Suppressor macrophage (primary cell): ENCODE measurements around the gene MYO9B.
A peak's percentile ranks its signal among the peaks of the same experiment; 100 is the strongest.

Experiments used
- DNase-seq, 4 experiments: peaks; one replicate each; pipeline ENCODE4 v3.0.0-alpha.2; 2020 to 2022

The MYO9B gene

DNA sequence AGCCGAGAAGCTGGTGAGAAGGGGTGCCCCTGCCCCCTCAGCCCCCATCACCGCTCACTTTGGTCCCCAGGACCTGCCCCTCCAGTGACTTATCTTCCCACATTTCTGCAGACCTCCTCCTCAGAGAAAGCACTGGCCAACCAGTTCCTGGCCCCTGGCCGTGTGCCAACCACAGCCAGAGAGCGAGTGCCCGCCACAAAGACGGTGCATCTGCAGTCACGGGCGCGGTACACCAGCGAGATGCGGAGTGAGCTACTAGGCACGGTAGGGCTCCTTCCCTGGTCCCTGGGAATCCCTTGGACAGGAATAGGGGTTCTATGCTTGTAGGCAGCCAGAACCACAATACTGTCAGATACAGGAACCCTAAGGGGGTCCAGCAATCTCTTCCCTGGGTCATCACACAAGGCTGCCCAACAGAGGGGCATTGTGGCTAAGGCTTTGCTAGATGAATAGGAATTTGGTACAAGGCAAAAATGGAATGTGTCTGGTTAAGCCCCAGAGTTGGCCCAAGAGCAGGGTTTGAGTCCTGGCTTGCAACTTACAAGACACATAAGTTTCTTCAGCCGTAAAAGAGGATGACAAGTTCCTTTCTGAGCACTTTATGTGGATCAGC lies 140.6 kb downstream of the MYO9B start:
- no peak for DNase-seq

DNA sequence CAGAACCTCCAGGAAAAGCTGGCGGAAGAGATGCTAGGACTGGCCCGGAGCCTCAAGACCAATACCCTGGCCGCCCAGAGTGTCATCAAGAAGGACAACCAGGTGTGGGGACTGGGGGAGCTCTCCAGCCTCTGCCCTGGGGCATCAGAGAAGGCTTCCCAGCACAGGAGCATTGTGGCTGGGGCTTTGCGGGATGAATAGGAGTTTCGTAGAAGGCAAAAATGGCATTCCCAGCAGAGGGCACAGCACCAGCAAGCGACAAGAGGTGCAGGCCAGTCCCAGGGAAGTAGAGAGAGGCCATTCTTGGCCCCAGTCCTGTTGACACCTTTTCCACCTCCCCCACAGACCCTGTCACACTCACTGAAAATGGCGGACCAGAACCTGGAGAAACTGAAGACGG lies 143.7 kb downstream of the MYO9B start:
- no peak for DNase-seq

DNA sequence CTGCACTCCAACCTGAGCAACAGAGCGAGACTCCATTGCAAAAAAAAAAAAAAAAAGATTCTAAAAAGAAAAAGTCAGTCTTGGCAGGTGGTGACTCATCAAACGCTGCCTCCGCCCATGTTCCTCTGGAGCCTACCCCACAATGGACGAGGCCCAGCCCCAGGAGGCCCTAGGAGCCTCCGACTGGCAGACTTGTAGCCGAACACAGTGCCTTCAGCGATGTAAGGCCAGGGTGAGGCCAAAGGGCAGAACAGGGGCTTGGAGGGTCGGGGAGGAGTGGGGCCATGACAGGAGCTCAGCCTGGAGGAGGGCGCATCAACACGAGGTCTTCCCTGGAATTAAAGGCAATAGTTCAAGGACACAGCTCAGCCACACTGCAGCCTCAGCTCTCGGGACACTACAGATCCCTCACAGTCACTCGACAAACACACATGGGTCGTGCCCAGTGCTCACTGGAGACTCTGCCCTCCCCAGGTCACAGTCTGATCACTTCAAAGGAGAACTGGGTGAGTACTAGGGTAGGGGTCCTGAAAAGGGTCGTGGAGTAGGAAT lies 144.7 kb downstream of the MYO9B start:
- peak in 3 of 4 experiments; percentile 48 to 57 (median 51) for DNase-seq

DNA sequence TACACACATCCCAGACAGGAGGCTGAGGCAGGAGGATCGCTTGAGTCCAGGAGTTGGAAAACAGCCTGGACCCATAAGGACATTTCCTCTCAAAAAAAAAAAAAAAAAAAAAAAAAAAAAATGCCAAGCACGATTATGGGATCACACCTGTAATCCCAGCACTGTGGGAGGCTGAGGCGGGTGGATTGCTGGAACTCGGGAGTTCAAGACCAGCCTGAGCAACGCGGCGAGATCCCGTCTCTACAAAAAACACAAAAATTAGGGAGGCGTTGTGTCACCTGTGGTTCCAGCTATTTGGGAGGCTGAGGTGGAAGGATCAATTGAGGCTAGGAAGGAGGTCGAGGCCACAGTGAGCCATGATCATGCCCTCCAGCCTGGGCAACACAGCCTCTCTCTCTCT lies 149.5 kb downstream of the MYO9B start:
- no peak for DNase-seq

DNA sequence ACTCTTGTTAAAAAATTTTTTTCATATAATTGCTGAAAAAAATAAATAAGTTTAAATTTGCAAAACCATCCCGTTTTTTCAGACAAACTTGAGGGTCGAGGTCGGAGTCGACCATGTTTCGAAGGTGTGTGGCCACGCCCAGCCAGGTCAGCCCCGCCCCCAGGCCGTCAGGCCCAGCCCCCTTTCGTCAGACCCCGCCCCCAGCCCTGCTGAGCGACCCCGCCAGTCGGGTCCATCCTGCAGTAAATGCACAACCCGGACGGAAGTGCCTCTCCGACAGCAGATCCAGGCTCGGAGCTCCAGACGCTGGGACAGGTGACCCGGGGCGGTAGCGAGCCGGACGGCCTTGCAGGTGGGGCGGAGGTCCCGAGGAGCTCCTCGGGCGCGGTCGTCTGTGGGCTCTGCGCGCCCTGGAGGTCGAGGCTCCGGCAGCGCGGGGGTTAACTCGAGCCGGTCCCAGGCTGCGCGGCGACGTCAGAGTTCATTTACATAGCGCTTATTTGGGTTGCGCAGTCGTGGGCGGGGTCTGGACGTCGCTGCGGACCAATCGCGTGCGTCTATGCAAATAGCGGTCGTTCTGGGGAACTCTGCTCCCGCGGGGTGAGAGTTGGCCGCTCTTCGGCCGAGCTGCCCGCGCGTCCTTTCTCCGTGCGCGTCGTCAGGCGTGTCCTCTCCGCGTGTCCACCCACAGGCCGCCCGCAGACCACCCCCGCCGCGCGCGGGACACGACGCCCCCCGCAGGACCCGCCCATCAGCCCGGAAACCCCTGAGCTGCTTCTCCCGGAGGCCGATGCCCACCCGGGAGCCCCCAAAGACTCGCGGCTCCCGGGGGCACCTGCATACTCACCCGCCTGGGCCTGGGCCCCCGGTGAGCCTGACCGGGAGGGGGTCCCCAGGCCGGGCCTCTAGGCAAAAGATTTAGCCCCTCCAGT lies 150.7 kb downstream of the MYO9B start, which contains the start of gene OCEL1:
TSS of gene OCEL1 (plus strand) at position 225 of the 932 bp plus-strand sequence. CDS start at position 247, 22 bp downstream.
- DNase-seq, result peak; percentile 100

DNA sequence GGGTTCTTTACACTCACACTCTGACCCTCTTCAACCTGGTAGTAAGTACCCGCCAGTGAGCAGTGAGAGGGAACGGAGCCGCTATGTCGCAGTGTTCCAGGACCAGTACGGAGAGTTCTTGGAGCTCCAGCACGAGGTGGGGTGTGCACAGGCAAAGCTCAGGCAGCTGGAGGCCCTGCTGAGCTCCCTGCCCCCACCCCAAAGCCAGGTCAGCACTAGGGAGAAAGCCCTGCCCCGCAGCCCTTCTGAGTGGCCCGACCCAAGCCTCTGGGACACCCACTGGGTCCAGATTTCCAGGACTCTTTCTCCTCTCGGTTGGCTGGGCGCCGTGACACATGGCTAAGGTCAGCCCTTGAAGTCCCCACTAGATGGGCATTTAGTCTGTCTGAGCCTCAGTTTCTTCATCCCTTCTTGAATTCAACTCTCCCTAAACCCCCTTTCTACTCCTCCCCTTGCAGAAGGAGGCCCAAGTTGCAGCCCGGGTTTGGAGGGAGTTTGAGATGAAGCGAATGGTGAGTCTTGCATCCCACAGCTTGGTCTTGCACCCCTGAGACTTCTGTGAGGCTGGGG lies 152.3 kb downstream of the MYO9B start:
- no peak for DNase-seq

DNA sequence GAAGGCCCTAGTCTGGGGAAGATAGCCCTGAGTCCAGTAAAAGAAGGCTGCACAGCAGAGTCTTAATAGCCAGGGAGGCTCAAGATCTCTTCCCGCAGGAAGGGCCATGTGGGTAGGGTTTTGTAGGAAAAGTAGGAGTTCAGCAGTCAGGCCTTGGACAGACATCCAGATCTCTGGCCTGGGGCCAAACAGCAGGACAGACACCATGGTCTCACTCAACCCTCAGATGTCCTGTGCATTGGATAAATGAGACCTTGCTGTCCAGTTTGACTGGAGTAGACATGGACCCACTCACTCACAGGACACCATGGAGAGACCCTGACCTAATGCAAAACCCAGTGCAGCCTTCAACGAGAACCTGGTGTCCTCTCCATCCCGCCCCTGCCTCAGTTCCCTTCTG lies 154.3 kb downstream of the MYO9B start:
- DNase-seq, result no peak

DNA sequence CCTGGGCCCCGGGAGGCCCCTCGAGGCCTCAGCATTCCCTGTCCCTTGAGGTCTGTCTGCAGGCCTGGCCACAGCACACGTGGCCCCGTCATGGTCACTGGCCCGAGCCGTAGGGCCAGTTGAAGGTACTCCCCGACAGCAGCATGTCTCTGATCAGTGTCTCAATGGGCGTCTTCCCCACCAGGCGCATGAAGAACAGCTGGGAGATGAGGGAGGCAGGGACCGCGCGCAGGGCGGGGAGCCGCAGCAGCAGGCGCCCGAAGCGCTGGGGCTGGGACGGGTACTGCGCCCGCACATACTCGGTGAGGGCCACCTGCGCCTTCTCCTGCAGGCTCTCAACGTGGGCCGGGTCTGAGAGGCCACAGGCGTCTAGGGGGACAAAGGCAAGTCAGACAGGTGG lies 156.7 kb downstream of the MYO9B start:
- DNase-seq, result no peak

DNA sequence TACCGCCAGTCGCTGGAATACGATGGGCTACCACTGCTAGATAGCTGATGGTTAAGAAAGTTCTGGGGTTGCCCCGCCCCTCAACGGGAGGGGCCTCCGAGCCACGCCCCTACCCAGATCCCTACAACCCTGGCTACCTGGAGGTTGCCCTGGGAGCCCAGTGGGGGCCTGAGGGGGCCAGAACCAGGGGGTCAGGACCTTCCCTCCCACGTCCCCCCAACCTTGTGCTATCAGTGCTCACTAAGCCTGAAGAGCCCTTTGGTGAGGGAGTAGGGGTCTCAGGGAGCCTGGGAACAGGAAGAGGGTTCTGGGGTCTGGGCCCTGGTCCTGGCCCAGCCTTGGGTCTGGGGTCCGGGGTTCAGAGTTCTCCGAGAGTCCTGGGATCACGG lies 159.3 kb downstream of the MYO9B start:
- peak; percentile 38 to 65 (median 48) for DNase-seq

DNA sequence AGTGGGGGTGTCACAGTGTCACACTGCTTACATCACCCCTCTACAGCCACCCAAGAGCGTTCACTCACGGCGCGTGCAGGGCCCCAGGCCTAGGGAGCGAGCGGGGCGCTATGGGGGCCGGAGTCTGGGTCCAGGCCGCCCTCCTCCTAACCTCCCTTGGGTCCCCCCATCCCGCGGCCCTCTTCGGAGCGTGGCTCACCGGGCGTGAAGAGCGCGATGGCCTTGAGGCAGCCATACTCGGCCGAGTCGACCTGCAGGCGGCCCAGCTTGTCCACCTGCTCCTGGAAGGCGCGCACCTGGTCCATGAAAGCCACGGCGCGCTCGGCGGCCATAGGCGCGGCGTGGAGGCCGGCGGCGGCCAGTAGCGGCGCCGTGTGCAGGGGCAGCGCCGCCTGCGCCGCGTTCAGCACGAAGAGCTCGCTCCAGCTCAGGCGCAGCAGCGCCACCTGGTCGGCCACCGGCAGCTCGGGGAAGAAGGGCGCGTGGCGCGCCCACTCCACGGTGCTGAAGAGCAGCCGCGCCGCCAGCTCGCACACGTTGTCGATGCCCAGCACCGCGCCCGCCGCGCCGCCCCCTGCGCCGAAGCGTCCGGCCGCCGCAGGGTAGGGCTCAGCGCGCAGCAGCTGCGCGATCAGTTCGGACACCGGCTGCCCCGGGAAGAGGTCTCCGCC lies 159.9 kb downstream of the MYO9B start:
- DNase-seq, result peak; percentile 48 to 88 (median 73)

DNA sequence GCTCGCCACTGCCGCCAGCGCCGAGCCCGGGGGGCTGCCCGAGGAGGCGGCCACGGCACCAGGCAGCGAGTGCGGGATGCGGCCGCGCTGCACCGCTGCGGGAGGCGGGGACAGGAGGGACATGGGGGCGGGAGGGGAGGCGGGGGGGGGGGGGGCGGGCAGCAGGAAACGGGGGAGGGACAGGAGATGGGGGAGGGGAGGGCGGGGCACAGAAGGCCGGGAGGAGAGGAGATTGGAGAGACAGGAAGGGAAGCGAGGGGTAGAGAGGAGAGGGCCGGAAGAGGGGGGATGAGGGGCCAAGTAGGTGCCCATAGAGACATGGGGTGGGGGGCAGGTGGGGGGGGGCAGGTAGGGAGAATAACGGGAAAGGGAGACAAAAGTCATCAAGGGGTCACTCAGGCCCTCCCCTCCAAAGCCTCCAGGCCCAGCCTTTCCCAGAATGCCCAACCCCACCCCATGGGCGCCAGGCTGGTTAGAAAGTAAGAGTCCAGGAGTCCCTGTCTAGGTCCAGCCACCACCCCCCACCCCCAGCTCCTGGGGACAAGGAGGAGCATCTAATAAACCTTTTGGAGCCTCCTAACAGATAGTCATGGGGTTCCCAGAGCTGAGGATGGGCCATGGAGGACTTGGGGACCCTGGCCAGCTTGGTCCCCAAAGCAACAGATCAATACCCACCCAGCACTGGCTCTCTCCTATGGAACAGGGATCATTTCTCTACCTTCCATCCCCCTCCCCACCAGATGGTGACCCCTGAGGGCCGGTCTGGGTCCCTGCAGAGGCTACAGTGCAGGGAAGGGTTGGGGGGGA lies 160.6 kb downstream of the MYO9B start:
- peak in 1 of 4 experiments; percentile 20 for DNase-seq

DNA sequence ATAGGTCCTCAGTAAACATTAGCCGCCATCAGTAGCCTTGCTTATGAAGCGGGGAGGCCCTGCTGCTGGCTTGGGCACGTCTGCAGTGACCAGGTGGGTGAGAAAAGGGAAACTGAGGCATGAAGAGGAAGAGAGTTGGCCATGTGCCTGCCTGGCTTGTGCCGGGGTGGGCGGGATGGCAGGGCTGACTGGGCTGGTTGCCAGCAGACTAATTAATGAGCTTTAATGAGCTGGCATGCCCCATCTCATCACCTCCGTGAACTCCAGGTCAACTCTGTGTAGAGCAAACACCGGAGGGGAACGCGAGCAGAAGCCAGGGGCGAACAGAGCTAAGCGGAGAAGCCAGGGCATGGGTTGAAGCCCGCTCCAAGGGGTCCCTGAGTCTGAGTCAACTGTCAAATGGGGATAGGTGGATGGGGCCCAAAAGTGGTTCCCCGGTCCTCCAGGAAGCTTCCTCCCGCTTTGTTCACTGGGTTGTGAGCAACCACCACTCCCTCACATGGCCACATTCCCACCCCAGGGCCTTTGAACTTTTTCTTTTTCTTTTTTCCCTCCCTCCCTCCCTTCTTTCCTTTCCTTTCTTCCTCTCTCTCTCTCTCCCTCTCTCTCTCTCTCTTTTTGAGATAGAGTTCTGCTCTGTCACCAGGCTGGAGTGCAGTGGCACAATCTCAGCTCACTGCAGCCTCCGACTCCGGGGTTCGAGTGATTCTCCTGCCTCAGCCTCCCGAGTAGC lies 161.4 kb downstream of the MYO9B start:
- DNase-seq, result no peak

DNA sequence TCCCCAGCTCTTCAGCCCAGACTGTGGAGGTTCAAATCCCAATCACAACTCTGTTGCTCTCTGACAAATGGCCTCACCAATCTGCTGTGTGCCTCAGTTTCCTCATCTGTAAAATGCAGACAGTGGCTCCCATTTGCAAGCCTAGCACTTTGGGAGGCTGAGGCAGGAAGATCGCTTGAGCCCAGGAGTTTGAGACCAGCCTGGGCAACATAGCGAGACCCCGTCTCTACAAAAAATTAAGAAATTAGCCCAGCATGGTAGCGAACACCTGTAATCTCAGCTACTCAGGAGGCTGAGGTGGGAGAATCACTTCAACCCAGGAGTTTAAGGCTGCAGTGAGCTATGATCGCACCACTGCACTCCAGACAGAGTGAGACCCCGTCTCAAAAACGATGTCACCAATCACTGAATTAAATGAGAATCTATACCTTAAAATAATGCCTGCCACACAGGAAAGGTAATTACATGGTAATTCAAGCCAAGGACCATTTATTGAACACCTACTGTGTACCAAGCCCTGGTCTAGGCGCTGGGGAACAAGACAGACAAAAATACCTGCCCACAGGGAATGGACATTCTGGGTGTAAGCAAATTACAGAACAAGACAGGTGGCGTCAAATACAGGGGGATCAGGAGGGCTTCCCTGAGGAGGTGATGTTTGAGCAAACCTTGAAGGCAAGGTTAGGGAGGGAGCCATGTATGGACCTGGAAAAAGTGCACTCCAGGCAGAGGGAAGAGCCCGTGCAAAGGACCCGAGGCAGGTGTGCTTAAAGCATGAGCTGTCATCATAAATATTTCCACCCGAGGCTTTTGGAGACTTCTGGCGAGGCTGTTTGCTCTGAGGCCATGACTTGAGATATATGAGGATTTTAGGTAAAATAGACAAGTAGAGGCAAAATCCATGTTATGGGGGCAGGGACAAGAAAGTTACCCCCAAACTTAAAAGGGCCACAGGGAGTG lies 162.4 kb downstream of the MYO9B start:
- no peak for DNase-seq

DNA sequence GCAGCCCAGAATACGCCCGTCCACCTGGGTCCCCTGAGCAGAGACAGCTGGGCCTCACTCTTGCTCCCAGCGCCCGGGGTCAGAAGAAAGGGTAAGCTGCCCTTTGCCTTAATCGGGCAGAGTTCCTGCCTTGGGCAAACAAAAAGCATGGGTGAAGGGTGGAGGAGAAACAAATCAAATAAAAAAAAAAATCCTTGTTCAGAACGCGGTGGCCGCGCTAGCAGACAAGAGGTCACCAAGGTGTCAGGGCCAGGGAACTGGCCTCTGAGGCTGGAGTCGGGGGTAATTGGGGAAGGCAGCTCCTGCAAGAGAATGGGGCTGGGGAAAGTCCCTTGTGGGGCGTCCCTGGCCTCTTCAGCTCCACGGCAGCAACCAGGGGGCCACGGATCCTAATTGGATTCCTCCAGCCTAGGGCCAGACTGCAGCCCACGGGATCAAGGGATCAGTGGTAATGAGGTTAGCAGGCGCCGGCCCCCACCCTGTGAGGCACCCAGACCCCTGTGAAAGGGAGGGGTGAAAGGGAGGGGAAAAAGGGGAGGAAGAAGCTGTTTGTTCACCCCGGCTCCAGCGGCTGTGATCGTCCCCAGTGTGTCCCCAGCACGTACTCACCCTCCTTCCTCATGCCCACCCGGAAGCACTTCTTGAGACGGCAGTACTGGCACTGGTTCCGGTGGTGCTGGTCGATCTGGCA lies 164.6 kb downstream of the MYO9B start:
- DNase-seq, result no peak

DNA sequence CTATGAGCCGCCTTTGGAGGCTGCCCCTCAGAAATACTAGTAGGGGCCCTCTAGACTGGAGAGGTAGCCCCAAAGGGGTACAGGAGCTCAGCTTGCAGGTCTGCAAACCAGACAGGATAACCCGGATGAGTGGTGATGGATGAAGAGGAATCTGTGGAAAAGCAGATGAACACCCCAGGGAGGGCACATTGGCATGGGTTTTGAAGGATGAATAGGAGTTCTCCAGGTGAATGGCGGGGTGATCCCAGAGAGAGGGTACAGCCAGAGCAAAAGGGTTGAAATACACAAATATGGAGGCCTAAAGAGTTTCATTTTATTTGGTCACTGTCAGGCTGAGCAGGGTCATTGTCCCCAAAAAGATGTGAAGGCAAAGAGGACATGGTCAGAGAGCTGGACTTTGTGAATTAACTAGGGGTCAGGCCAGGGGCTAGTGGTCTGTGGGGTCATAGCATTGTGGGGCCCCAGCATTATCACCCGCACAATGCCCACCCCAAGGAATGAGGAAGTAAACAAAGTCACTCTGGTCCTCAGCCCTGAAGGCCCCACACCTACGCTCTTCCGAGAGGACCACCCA lies 165.3 kb downstream of the MYO9B start:
- no peak for DNase-seq

DNA sequence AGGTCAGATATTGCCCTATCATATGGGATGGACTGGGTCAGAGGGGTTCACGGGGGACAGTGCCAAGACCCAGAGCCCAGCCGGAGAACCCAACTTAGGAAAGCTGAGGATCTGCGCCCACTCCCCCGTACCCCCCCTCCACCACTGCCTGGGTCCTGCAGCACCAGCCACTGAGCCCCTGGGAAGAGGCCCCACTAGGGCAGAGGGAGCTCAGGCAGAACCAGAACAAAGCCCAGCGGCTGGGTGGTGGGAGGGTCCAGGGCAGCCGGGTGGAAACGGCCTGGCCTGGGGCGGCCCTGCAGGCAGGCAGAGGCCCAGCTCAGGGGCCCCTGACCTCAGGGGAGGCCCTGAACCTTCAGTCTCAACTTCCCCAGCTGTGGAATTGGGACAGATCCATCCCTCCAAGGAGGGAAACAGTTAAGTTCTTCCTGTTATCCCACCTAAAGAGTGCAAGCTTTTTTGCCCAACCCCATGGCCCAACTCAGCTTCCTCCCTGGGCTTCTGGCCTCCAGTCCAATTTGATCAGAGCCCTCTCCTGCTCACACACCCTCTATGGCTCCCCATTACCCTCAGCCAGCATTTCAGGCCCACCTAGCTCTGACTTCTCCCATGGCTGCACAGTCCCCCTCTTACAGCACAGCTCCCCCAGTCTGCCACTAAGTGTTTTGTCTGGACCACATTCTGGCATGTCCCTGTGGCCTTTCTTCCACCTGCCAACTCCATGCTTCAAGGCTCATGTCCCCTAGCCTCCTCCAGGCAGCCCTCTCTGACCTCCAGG lies 167.0 kb downstream of the MYO9B start:
- no peak for DNase-seq

DNA sequence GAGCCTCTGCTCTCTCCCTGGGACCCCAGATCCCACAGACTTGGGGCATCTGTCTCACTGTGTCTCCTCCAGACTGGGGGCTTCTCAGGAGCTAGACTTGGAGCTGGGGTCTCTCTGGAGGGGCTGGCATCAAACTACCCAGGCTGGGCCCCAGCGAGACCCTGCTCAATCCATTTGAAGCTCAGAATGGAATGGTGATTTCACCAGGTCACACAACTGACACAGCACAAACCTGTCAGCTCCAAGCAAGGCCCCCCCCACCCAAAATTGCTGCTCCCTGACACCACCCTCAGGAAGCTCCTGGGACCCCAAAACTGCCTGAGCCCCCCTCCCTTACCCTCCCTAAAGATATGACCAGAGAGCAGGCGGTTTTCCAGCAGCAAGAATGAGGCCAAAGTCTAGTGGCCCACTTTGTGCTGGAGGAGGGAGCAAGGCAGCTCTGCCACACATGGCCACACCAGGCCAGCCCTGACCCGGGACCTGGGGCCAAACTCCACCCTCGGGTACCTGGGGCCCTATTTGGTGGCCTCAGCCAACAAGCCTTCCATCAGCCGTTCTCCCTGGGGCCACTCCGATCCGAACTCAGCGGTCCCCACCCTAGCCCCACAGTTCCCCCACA lies 167.7 kb downstream of the MYO9B start:
- no peak for DNase-seq
